RWPE2 (cell line): ENCODE measurements around the gene HAGHL.
"Not testable (repeated sequence)": the region's sequence is repeated elsewhere in the genome, so short reads cannot be mapped to it uniquely, and the experiment has no call there.

ENCODE experiments used
- ATAC-seq: fragments of 200-7000 bp; cut with Tn5 transposase; 3 replicates; pipeline ENCODE4 v1.9.1; 2021; ENCODE audit warnings: low read depth
- DNase-seq: peaks from one replicate; pipeline ENCODE4 v3.0.0-alpha.2; 2020; ENCODE audit warnings: low spot score
- H3K27ac ChIP-seq: fragments of 450-650 bp; 2 replicates; pipeline ENCODE4 v1.5.1; 2017; ENCODE audit warnings: mild to moderate bottlenecking; ENCODE audit not compliant: poor library complexity, severe bottlenecking
- H3K27me3 ChIP-seq: fragments of 250-450 bp; sonication (Bioruptor Pico); 2 replicates; pipeline ENCODE4 v1.5.1; 2021; ENCODE audit warnings: mild to moderate bottlenecking, moderate library complexity; ENCODE audit not compliant: insufficient read depth, poor library complexity, severe bottlenecking
- H3K36me3 ChIP-seq: fragments of 250-450 bp; sonication (Bioruptor Pico); 2 replicates; pipeline ENCODE4 v1.5.1; 2020; ENCODE audit warnings: low read depth, mild to moderate bottlenecking, moderate library complexity
- H3K4me1 ChIP-seq: fragments of 250-450 bp; sonication (Bioruptor Pico); 2 replicates; pipeline ENCODE4 v1.5.1; 2021; ENCODE audit warnings: mild to moderate bottlenecking, moderate library complexity; ENCODE audit not compliant: insufficient read depth, poor library complexity, severe bottlenecking
- H3K4me3 ChIP-seq: fragments of 250-450 bp; sonication (Bioruptor Pico); 2 replicates; pipeline ENCODE4 v1.5.1; 2021; ENCODE audit warnings: mild to moderate bottlenecking, moderate library complexity; ENCODE audit not compliant: severe bottlenecking
- H3K9me3 ChIP-seq: fragments of 250-450 bp; sonication (Bioruptor Pico); 2 replicates; pipeline ENCODE4 v1.5.1; 2021; ENCODE audit warnings: mild to moderate bottlenecking, moderate library complexity; ENCODE audit not compliant: severe bottlenecking
- CTCF ChIP-seq: fragments of 450-650 bp; IDR thresholded peaks from one replicate; pipeline ENCODE4 v1.5.1; 2017; ENCODE audit warnings: mild to moderate bottlenecking, moderate library complexity; ENCODE audit not compliant: poor library complexity, severe bottlenecking

Gene HAGHL

GRCh38 chr16:769934-770333 is 43.0 kb downstream of the HAGHL start:
- no peak for DNase-seq
- Histone ChIP-seq H3K27ac (no peak overlapping the region), H3K4me1 (no peaks in the 10 kb centered on the region), H3K9me3 (no peaks in the 10 kb centered on the region), H3K27me3 (no peaks in the 10 kb centered on the region), H3K36me3 (no peaks in the 10 kb centered on the region), H3K4me3 (no peak overlapping the region)
- ATAC-seq: no peak
- TF ChIP-seq CTCF: no peak

- no peak overlapping the region for H3K4me3 ChIP-seq
- H3K27ac ChIP-seq: no peak overlapping the region
- no peaks in the 10 kb centered on the region for H3K27me3 ChIP-seq
- H3K9me3 ChIP-seq: no peaks in the 10 kb centered on the region
- H3K4me1 ChIP-seq: no peaks in the 10 kb centered on the region
- DNase-seq (no peak), ATAC-seq (no peak)
- no peaks in the 10 kb centered on the region for H3K36me3 ChIP-seq
- no peak for TF ChIP-seq CTCF
Observed at GRCh38 chr16:770411-770810, 43.5 kb downstream of the HAGHL start.

GRCh38 chr16:772959-773358 is 46.1 kb downstream of the HAGHL start:
- Histone ChIP-seq H3K27ac (no peak overlapping the region), H3K4me3 (no peak overlapping the region), H3K27me3 (no peaks in the 10 kb centered on the region), H3K36me3 (no peaks in the 10 kb centered on the region), H3K9me3 (no peaks in the 10 kb centered on the region), H3K4me1 (peaks cover 3% of the 10 kb centered on the region)
- no peak for ATAC-seq
- DNase-seq: no peak
- no peak for TF ChIP-seq CTCF

- Histone ChIP-seq H3K27ac (no peak overlapping the region), H3K4me3 (no peak overlapping the region), H3K4me1 (peaks cover 3% of the 10 kb centered on the region), H3K27me3 (no peaks in the 10 kb centered on the region), H3K9me3 (no peaks in the 10 kb centered on the region), H3K36me3 (no peaks in the 10 kb centered on the region)
- no peak for TF ChIP-seq CTCF
- no peak for DNase-seq
- ATAC-seq: no peak
Observed at GRCh38 chr16:774086-775001, 47.4 kb downstream of the HAGHL start.

GRCh38 chr16:775236-775796 is 48.4 kb downstream of the HAGHL start:
- peaks cover 3% of the 10 kb centered on the region for H3K4me1 ChIP-seq
- H3K36me3 ChIP-seq: no peaks in the 10 kb centered on the region
- no peaks in the 10 kb centered on the region for H3K9me3 ChIP-seq
- DNase-seq: no peak
- no peak overlapping the region for H3K27ac ChIP-seq
- H3K27me3 ChIP-seq: no peaks in the 10 kb centered on the region
- TF ChIP-seq CTCF: no peak
- ATAC-seq: no peak
- no peak overlapping the region for H3K4me3 ChIP-seq

GRCh38 chr16:776298-776697 is 49.4 kb downstream of the HAGHL start:
- DNase-seq: not testable (repeated sequence)

More at GRCh38 chr16:776298-776697, 49.4 kb downstream of the HAGHL start:
- not testable (repeated sequence) for H3K4me3 ChIP-seq, H3K4me1 ChIP-seq, H3K27ac ChIP-seq, ATAC-seq, H3K9me3 ChIP-seq, H3K27me3 ChIP-seq, H3K36me3 ChIP-seq
